HFF-Myc (cell line): ENCODE data around the gene IGFBP2.

Experiments used
- DNase-seq: peaks from one replicate; pipeline ENCODE4 v3.0.0-alpha.2; 2011; ENCODE audit warnings: low read depth; ENCODE audit errors: extremely low read depth
- H3K4me3 ChIP-seq: replicated peaks from 2 replicates; pipeline ENCODE4 v1.5.1; 2011; ENCODE audit warnings: low read depth, mild to moderate bottlenecking, control low read depth, low read length
- TF ChIP-seq, protein P1 (sequence below): IDR thresholded peaks from 2 replicates; pipeline ENCODE4 v1.5.1; 2012; ENCODE audit warnings: mild to moderate bottlenecking, low read depth, low read length, control low read depth; ENCODE audit errors: missing control alignments

Gene IGFBP2

DNA sequence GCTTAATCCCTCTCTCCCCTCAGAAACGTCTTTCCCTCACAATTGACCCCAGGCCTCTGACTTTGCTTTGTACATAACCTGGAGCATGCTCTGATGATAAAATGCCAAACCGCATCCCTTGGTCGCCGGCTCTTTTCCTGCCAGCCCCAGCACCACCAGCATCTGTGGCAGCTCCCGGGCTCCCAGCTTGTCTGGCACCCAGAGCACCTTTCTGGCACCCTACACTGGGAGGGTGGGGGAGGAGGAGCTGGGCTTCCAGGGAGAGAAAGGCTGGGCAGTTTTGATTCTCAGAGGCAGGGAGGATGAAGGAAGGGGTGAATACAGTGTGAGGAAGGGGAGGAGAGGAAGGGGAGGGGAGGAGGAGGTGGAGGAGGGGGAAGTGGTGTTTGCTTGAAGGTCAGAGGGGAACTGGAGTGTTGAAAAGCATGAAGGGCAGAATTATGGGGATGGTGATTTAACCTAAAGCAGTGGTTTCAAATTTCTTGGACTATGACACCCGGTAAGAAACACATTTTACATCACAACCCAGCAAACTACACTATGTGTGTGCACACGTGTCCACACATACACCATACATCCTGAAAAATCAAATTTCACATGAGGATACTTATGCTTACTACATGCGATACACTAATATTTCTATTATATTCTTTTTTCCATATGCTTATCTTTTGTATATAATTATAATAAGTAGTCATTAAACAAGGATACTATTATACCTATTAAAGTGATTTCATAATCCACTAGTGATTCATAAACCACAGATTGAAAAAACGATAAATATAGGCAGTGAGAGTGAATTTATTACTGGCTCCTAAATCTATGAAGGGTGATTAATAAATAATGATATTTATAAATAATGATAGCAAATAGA is 30.0 kb upstream of the IGFBP2 start:
- no peak for DNase-seq
- H3K4me3 ChIP-seq: no peak overlapping the region
- TF ChIP-seq, protein P1, sequence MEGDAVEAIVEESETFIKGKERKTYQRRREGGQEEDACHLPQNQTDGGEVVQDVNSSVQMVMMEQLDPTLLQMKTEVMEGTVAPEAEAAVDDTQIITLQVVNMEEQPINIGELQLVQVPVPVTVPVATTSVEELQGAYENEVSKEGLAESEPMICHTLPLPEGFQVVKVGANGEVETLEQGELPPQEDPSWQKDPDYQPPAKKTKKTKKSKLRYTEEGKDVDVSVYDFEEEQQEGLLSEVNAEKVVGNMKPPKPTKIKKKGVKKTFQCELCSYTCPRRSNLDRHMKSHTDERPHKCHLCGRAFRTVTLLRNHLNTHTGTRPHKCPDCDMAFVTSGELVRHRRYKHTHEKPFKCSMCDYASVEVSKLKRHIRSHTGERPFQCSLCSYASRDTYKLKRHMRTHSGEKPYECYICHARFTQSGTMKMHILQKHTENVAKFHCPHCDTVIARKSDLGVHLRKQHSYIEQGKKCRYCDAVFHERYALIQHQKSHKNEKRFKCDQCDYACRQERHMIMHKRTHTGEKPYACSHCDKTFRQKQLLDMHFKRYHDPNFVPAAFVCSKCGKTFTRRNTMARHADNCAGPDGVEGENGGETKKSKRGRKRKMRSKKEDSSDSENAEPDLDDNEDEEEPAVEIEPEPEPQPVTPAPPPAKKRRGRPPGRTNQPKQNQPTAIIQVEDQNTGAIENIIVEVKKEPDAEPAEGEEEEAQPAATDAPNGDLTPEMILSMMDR: no peak

DNA sequence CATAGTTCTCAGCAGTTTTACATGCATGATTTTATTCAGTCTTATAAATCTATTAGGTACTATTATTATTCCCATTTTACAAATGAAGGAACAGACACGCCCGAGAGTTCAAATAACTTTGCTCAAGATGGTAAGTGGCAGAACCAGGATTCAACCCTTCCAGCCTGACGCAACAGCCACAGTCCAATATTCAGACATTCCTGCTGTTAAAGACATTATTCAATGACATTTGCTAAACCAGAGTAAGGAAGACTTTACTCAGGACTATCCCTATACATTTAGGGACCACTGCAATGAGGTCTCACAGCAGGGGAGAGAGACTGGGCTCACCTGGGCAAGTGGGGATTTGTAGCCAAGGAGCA is 29.4 kb upstream of the IGFBP2 start:
- TF ChIP-seq, protein P1: no peak
- DNase-seq: no peak
- no peak overlapping the region for H3K4me3 ChIP-seq

DNA sequence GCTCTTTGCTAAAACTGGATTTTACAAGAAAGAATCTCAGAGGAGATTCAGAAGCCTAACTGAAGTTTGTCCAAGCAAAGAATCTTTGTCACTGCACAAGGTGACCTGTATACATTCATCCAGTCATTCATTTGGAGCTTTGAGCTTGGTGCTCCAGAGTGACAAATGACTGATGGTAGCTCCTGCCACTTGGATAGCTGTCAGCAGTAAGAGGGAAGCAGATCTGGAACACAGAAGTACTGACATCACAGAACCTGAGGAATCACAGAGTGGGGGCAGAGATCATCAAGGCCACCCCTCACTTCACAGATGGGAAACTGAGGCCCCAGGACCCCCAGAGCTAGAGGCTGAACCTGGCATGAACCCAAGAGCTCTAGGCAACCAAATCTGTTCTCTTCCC is 28.8 kb upstream of the IGFBP2 start:
- no peak for DNase-seq
- TF ChIP-seq, protein P1: no peak
- H3K4me3 ChIP-seq: no peak overlapping the region

DNA sequence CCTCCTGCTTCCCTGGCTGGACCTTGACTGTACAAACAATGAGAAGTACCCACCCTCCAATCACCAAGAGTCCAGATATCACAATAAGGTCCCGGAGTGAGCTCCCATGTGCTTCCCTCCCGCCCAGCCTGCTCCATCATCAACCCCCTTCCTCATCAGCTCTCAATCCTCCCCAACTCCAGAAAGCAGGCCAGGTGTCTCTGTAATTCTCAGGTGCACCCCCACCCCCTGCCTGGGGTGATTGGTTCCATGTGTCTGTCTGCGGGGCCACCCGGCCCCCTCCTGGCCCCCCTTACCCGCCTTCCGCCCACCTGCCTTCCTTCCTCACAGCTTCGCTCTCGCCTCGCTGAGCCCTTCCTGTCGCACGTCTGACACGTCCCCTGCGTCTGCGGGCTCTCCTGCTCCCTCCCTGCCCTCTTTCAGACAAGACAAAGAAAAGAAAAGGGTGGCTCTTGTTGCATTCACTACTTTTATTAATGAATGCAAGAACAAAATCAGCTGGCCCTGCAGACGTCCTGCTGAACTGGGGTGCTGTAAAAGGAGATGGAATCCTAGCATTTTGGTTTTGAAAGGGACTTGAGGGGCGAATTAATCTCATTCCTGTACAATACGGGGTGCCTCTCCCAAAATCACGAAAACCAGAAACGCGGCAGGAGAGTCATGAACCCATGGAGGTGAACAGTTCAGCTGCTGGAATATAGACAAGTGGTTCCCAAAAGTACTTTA is 26.5 kb upstream of the IGFBP2 start:
- TF ChIP-seq, protein P1: no peak
- no peak overlapping the region for H3K4me3 ChIP-seq
- DNase-seq: no peak

DNA sequence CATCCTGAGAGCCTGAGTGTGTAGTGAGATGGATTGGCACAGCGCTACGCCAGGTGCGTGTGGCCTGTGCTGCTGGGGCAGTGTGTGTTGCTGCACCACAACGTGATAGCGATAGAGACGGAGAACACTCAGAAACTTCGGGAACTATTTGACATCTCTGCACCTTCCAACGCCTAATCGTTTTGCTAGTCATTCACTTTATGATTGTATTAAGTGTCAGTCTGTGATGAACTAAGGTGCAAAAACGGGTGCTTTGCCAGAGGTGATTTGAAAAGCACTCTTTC is 26.0 kb upstream of the IGFBP2 start:
- no peak overlapping the region for H3K4me3 ChIP-seq
- DNase-seq: no peak
- TF ChIP-seq, protein P1: no peak

DNA sequence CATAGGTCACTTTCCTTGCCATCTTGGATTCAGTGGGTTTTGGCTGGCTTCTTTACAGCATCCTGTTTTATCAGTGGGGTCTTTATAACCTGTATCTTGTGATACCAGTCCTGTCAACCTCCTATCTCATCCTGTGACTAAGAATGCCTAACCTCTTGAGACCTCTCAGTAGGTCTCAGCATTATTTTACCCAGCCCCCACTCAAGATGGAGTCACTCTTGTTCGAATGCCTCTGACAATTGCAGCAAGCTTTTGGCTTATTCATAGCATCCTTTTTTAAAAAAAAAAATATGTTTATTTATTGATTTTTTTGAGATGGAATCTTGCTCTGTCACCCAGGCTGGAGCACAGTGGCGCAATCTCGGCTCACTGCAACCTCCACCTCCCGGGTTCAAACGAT is 24.7 kb upstream of the IGFBP2 start:
- no peak for DNase-seq
- no peak overlapping the region for H3K4me3 ChIP-seq
- TF ChIP-seq, protein P1: no peak
